ENCODE data around the gene CLASRP. TPM values are rescaled to one million over a fixed set of nuclear protein-coding genes. Genes with fewer than 3 reads are reported as not detected.

Gene CLASRP
- total RNA-seq, 2 experiments from 2014 or later = 142 to 166 TPM

- CTCF ChIA-PET (ENCODE audit: unreplicated experiment) = no interaction called here
- no peaks in the 10 kb centered on the region for H3K9me2 ChIP-seq (ENCODE audit: insufficient read depth, low read length)
- H3K4me1 ChIP-seq (ENCODE audit: insufficient read depth, low read length, poor library complexity, severe bottlenecking) = peaks cover 22% of the 10 kb centered on the region
- no TSS peak for BruUV-seq (replicated peaks)
- peaks cover 70% of the 10 kb centered on the region for H3K79me2 ChIP-seq (ENCODE audit: insufficient read depth, low read depth, low read length)
- no peak overlapping the region for H3K4me2 ChIP-seq (ENCODE audit: low read length)
- H3K27ac ChIP-seq (ENCODE audit: low read depth, low read length, poor library complexity, severe bottlenecking) = no peak overlapping the region
- H3K36me3 ChIP-seq (ENCODE audit: insufficient read depth, low read length) = peaks cover 33% of the 10 kb centered on the region
- POLR2A ChIA-PET = no interaction called here
- no peak overlapping the region for H3K4me3 ChIP-seq (ENCODE audit: low read depth, low read length, poor library complexity, severe bottlenecking)
- no peak overlapping the region for H2AFZ ChIP-seq (ENCODE audit: low read length)
- no peak for TF ChIP-seq EZH2phosphoT487 (IDR thresholded peaks at IDR 0.05; ENCODE audit: borderline replicate concordance, low read depth, low read length)
- TF ChIP-seq CTCF (conservative IDR thresholded peaks at IDR 0.05; ENCODE audit: low read length) = no peak
- no peak for DNase-seq (ENCODE audit: low spot score)
- peaks cover 6% of the 10 kb centered on the region; the same call in 1 of the 2 replicates for H4K20me1 ChIP-seq (ENCODE audit: insufficient read depth, low read length)
- intact Hi-C loops (cut with micrococcal nuclease; ENCODE audit: unreplicated experiment) = no loop called here
- no peaks in the 10 kb centered on the region for H3K9me3 ChIP-seq (ENCODE audit: low read length)
Measured at GRCh38 chr19:45100201-45100600, 61.4 kb downstream of the CLASRP start.

GRCh38 chr19:45100846-45101252 is 62.0 kb downstream of the CLASRP start:
- Histone ChIP-seq H3K9me3 (ENCODE audit: low read length) (no peaks in the 10 kb centered on the region), H2AFZ (ENCODE audit: low read length) (no peak overlapping the region), H3K9me2 (ENCODE audit: insufficient read depth, low read length) (no peaks in the 10 kb centered on the region), H3K4me1 (ENCODE audit: insufficient read depth, low read length, poor library complexity, severe bottlenecking) (peaks cover 17% of the 10 kb centered on the region), H3K4me3 (ENCODE audit: low read depth, low read length, poor library complexity, severe bottlenecking) (no peak overlapping the region), H3K36me3 (ENCODE audit: insufficient read depth, low read length) (peaks cover 27% of the 10 kb centered on the region; the same call in 1 of the 2 replicates), H3K4me2 (ENCODE audit: low read length) (no peak overlapping the region), H3K79me2 (ENCODE audit: insufficient read depth, low read depth, low read length) (peaks cover 64% of the 10 kb centered on the region), H3K27ac (ENCODE audit: low read depth, low read length, poor library complexity, severe bottlenecking) (no peak overlapping the region), H4K20me1 (ENCODE audit: insufficient read depth, low read length) (peaks cover 3% of the 10 kb centered on the region; the same call in 1 of the 2 replicates)
- ChIA-PET POLR2A (interaction anchor here (0.5 kb wide), 1 partner anchor 57 kb away, joined by 4 read pairs; no protein-coding TSS in a partner anchor), CTCF (ENCODE audit: unreplicated experiment) (no interaction called here)
- no peak for DNase-seq (ENCODE audit: low spot score)
- intact Hi-C loops (cut with micrococcal nuclease; ENCODE audit: unreplicated experiment) = no loop called here
- no peak for TF ChIP-seq CTCF (conservative IDR thresholded peaks at IDR 0.05; ENCODE audit: low read length)
- no peak for TF ChIP-seq EZH2phosphoT487 (IDR thresholded peaks at IDR 0.05; ENCODE audit: borderline replicate concordance, low read depth, low read length)
- BruUV-seq (replicated peaks) = no TSS peak

DNA sequence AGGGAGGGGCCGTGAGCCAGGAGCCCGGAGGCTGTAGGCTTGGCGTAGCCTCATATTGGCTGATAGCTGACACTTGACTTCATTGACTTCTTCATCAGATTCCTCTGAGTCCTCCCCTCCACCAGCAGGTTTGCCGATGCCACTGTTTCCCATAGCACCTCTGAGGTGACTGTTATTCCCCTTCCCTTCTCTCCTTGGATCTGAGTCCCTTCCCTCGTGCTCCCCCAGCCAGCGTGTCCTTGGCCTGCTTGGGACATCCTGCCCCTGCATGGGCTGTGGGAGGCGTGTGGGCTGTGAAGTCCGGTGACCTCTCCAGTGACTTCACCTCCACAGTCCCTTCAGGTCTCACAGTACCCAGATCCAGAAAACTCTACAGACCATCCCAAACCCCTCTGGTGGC is 63.0 kb downstream of the CLASRP start:
- TF ChIP-seq EZH2phosphoT487 (IDR thresholded peaks at IDR 0.05; ENCODE audit: borderline replicate concordance, low read depth, low read length) (no peak), CTCF (conservative IDR thresholded peaks at IDR 0.05; ENCODE audit: low read length) (no peak)
- ChIA-PET POLR2A (no interaction called here), CTCF (ENCODE audit: unreplicated experiment) (interaction anchor here (0.6 kb wide), 1 partner anchor 85 kb away, joined by 5 read pairs; no protein-coding TSS in a partner anchor)
- H3K4me2 ChIP-seq (ENCODE audit: low read length) = no peak overlapping the region
- intact Hi-C loops (cut with micrococcal nuclease; ENCODE audit: unreplicated experiment) = no loop called here
- no peaks in the 10 kb centered on the region for H3K9me2 ChIP-seq (ENCODE audit: insufficient read depth, low read length)
- H3K79me2 ChIP-seq (ENCODE audit: insufficient read depth, low read depth, low read length) = peaks cover 54% of the 10 kb centered on the region
- H2AFZ ChIP-seq (ENCODE audit: low read length) = no peak overlapping the region
- peaks cover 14% of the 10 kb centered on the region for H3K4me1 ChIP-seq (ENCODE audit: insufficient read depth, low read length, poor library complexity, severe bottlenecking)
- H3K36me3 ChIP-seq (ENCODE audit: insufficient read depth, low read length) = peaks cover 20% of the 10 kb centered on the region; the same call in 1 of the 2 replicates
- H3K4me3 ChIP-seq (ENCODE audit: low read depth, low read length, poor library complexity, severe bottlenecking) = no peak overlapping the region
- no peaks in the 10 kb centered on the region for H3K9me3 ChIP-seq (ENCODE audit: low read length)
- H4K20me1 ChIP-seq (ENCODE audit: insufficient read depth, low read length) = no peaks in the 10 kb centered on the region; the same call in 1 of the 2 replicates
- BruUV-seq (replicated peaks) = no TSS peak
- no peak for DNase-seq (ENCODE audit: low spot score)
- H3K27ac ChIP-seq (ENCODE audit: low read depth, low read length, poor library complexity, severe bottlenecking) = no peak overlapping the region
